22Rv1 (cell line): ENCODE measurements around the gene GOLT1B.
A peak's percentile ranks its signal among the peaks of the same experiment; 100 is the strongest.

ENCODE experiments used
- H3K27ac ChIP-seq: fragments of 450-650 bp; 2 replicates; pipeline ENCODE4 v1.5.1; 2017
- CTCF ChIP-seq: fragments of 450-650 bp; IDR thresholded peaks from 2 replicates; pipeline ENCODE4 v1.5.1; 2017; ENCODE audit warnings: mild to moderate bottlenecking
- ZFX ChIP-seq: fragments of 450-650 bp; IDR thresholded peaks from 2 replicates; pipeline ENCODE4 v1.6.1; 2017; ENCODE audit warnings: antibody characterized with exemption, borderline replicate concordance

Gene GOLT1B

GRCh38 chr12:21502164-21502496, 541 bp downstream of the GOLT1B start:
- TF ChIP-seq CTCF = no peak
- no peak for TF ChIP-seq ZFX
- H3K27ac ChIP-seq = peak overlapping the region; percentile 64

GRCh38 chr12:21502872-21503271, 1.3 kb downstream of the GOLT1B start:
- no peak overlapping the region for H3K27ac ChIP-seq
- TF ChIP-seq ZFX (no peak), CTCF (no peak)

- no peak overlapping the region for H3K27ac ChIP-seq
- TF ChIP-seq ZFX = no peak
- TF ChIP-seq CTCF = no peak
Observed at GRCh38 chr12:21505888-21506287, 4.3 kb downstream of the GOLT1B start.

GRCh38 chr12:21507849-21508248, 6.3 kb downstream of the GOLT1B start:
- H3K27ac ChIP-seq = no peak overlapping the region
- no peak for TF ChIP-seq ZFX
- TF ChIP-seq CTCF = no peak

- no peak overlapping the region for H3K27ac ChIP-seq
- no peak for TF ChIP-seq CTCF
- TF ChIP-seq ZFX = no peak
Observed at GRCh38 chr12:21509768-21510167, 8.2 kb downstream of the GOLT1B start.

- H3K27ac ChIP-seq = no peak overlapping the region
- no peak for TF ChIP-seq CTCF
- TF ChIP-seq ZFX = no peak
Observed at GRCh38 chr12:21516281-21516680, 14.7 kb downstream of the GOLT1B start.

GRCh38 chr12:21518451-21518850, 16.9 kb downstream of the GOLT1B start:
- no peak for TF ChIP-seq ZFX
- no peak for TF ChIP-seq CTCF
- no peak overlapping the region for H3K27ac ChIP-seq

GRCh38 chr12:21521541-21521940, 20.0 kb downstream of the GOLT1B start:
- no peak overlapping the region for H3K27ac ChIP-seq
- TF ChIP-seq CTCF (no peak), ZFX (no peak)
